ENCODE measurements around the gene FYTTD1. TPM values are rescaled to one million over a fixed set of nuclear protein-coding genes. Genes with fewer than 3 reads are reported as not detected.

FYTTD1 gene
- total and polyA plus RNA-seq, 2 experiments from 2014 or later = 24.3 to 62.8 TPM

GRCh38 chr3:197836244-197836643 lies 86.6 kb downstream of the FYTTD1 start:
- Histone ChIP-seq H3K27ac (no peak overlapping the region), H3K36me3 (peaks cover 63% of the 10 kb centered on the region), H3K4me1 (ENCODE audit: low read depth) (no peaks in the 10 kb centered on the region), H3K4me3 (no peak overlapping the region), H3K9me3 (ENCODE audit: low read depth) (no peaks in the 10 kb centered on the region), H3K27me3 (no peaks in the 10 kb centered on the region)
- DNase-seq (ENCODE audit: low read depth in 1 of 2, low spot score in 1 of 2) = no peak
- TF ChIP-seq, protein P1, sequence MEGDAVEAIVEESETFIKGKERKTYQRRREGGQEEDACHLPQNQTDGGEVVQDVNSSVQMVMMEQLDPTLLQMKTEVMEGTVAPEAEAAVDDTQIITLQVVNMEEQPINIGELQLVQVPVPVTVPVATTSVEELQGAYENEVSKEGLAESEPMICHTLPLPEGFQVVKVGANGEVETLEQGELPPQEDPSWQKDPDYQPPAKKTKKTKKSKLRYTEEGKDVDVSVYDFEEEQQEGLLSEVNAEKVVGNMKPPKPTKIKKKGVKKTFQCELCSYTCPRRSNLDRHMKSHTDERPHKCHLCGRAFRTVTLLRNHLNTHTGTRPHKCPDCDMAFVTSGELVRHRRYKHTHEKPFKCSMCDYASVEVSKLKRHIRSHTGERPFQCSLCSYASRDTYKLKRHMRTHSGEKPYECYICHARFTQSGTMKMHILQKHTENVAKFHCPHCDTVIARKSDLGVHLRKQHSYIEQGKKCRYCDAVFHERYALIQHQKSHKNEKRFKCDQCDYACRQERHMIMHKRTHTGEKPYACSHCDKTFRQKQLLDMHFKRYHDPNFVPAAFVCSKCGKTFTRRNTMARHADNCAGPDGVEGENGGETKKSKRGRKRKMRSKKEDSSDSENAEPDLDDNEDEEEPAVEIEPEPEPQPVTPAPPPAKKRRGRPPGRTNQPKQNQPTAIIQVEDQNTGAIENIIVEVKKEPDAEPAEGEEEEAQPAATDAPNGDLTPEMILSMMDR (IDR thresholded peaks at IDR 0.05; ENCODE audit: low read depth, low read length) = no peak

Other genes starting within 250 kb of the FYTTD1 start
- 13.4 and 21.4 TPM in 2 replicates for gene BDH1, start 193.9 kb upstream of the FYTTD1 start, total RNA-seq
- 26.1 and 30.5 TPM in 2 replicates for gene BDH1, start 193.9 kb upstream of the FYTTD1 start, polyA plus RNA-seq
- gene RUBCN, start 13.0 kb upstream of the FYTTD1 start, total RNA-seq = 32.2 and 46.2 TPM in 2 replicates
- gene RUBCN, start 13.0 kb upstream of the FYTTD1 start, polyA plus RNA-seq = 15.4 and 17.4 TPM in 2 replicates
- gene LRCH3, start 41.4 kb downstream of the FYTTD1 start, total RNA-seq = 25.1 and 38.9 TPM in 2 replicates
- gene LRCH3, start 41.4 kb downstream of the FYTTD1 start, polyA plus RNA-seq = 34.0 and 36.7 TPM in 2 replicates
- gene RPL35A, start 200.3 kb downstream of the FYTTD1 start, total RNA-seq = 907 and 984 TPM in 2 replicates
- gene RPL35A, start 200.3 kb downstream of the FYTTD1 start, polyA plus RNA-seq = 845 and 927 TPM in 2 replicates
- gene LMLN, start 210.3 kb downstream of the FYTTD1 start, total RNA-seq = 3.9 and 7.7 TPM in 2 replicates
- gene LMLN, start 210.3 kb downstream of the FYTTD1 start, polyA plus RNA-seq = 4.9 and 7.5 TPM in 2 replicates

Data from cardiac muscle cell (in vitro differentiated cells and primary cell).